ENCODE data around the gene ABLIM1. TPM values are rescaled to one million over a fixed set of nuclear protein-coding genes. Genes with fewer than 3 reads are reported as not detected.

Gene ABLIM1
- total and polyA plus RNA-seq, 10 of the 15 experiments (the other 5 are each of a cell fraction or from before 2014, with no cell fraction given) = 14.2 to 50.5 (median 28.1) TPM

DNA sequence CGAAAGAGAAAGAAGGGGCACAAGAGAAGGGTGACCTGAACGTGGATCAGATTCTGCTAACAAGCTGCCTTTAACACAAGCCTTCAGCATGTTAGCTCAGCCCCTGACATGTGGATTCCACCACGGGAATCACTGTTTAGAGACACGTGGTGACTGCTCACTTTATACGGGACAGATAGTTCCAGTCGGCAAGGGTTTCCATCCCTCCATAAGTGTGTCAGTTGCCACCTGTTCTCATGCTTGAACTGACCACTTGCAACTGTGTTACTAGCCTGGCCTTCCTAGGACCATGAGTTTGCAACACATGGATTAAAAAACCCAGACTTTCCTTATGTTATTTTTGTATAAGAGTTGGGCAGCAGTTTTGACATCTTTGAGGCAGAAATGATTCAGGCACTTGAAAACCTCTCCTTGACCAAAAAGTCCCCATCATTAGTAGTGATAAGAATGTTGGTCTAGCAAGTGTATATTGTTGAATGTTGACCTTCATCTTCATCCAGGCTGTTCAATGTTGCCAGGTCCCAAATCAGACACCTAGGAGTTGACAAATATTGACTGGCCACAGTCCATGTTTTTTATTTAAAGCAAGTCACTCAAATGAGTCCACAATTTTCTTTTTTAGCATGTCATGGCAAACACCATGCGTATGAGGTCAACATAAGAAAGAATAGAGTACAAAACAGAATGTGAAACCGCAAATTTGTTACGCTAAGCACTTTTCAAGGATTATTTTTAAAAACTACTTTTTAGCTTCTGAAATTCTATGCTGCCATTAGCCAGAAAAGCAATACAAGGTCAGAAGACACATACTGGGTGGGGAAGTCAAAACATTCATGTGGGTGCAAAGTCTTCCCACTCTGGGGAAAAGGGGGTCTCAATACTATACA is 101.6 kb downstream of the ABLIM1 start:
- no peak for FAIRE-seq
- CTCF ChIA-PET = no interaction called here
- H3K27me3 ChIP-seq (replicated peaks in 1 of 2; ENCODE audit: control insufficient read depth in 2 of 2, insufficient read depth in 2 of 2, low read length in 1 of 2) = no peaks in the 10 kb centered on the region; a peak in 1 of 4 replicates
- H3K4me1 ChIP-seq (ENCODE audit: control insufficient read depth, insufficient read depth, low read length) = no peaks in the 10 kb centered on the region
- H2AFZ ChIP-seq (ENCODE audit: control insufficient read depth, low read depth, low read length) = no peak overlapping the region
- H3K36me3 ChIP-seq (ENCODE audit: control insufficient read depth in 2 of 2, insufficient read depth in 2 of 2, low read length in 1 of 2) = no peaks in the 10 kb centered on the region
- in situ Hi-C loops (cut with MboI) = no loop called here
- POLR2A ChIA-PET = no interaction called here
- no peak overlapping the region for H3K4me2 ChIP-seq (ENCODE audit: control insufficient read depth, insufficient read depth)
- ATAC-seq = no peak
- no TSS peak for BruUV-seq (replicated peaks)
- 48% methylated on average over 9 of the region's 9 CpGs for WGBS (ENCODE audit: insufficient coverage, insufficient replicate concordance, low lambda C conversion rate, missing lambda C conversion rate)
- H3K9me3 ChIP-seq (replicated peaks; ENCODE audit: control insufficient read depth, insufficient read depth, low read length) = peaks cover 2% of the 10 kb centered on the region; the same call in 1 of the 3 replicates
- H4K20me1 ChIP-seq (ENCODE audit: control insufficient read depth, insufficient read depth) = no peaks in the 10 kb centered on the region
- TF ChIP-seq, protein P1, sequence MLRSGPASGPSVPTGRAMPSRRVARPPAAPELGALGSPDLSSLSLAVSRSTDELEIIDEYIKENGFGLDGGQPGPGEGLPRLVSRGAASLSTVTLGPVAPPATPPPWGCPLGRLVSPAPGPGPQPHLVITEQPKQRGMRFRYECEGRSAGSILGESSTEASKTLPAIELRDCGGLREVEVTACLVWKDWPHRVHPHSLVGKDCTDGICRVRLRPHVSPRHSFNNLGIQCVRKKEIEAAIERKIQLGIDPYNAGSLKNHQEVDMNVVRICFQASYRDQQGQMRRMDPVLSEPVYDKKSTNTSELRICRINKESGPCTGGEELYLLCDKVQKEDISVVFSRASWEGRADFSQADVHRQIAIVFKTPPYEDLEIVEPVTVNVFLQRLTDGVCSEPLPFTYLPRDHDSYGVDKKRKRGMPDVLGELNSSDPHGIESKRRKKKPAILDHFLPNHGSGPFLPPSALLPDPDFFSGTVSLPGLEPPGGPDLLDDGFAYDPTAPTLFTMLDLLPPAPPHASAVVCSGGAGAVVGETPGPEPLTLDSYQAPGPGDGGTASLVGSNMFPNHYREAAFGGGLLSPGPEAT (IDR thresholded peaks at IDR 0.05; ENCODE audit: low read depth) = no peak
- TF ChIP-seq CBX5 (IDR thresholded peaks at IDR 0.05; ENCODE audit: low read depth) (no peak), TBL1XR1 (IDR thresholded peaks at IDR 0.05; ENCODE audit: low read depth, low read length) (no peak), EED (IDR thresholded peaks at IDR 0.05; ENCODE audit: low read depth) (no peak), RAD51 (IDR thresholded peaks at IDR 0.05) (no peak), HDAC2 (IDR thresholded peaks at IDR 0.05) (no peak), CHD2 (IDR thresholded peaks at IDR 0.05; ENCODE audit: borderline replicate concordance, low read depth, low read length) (no peak), SMAD5 (IDR thresholded peaks at IDR 0.05; ENCODE audit: low read depth) (no peak), RELA (IDR thresholded peaks at IDR 0.05; ENCODE audit: borderline replicate concordance, partially characterized antibody) (no peak), BRCA1 (IDR thresholded peaks at IDR 0.05; ENCODE audit: low read depth, low read length) (no peak), SP1 (IDR thresholded peaks at IDR 0.05; ENCODE audit: low read depth, low read length) (no peak)
- TF ChIP-seq, protein P2, sequence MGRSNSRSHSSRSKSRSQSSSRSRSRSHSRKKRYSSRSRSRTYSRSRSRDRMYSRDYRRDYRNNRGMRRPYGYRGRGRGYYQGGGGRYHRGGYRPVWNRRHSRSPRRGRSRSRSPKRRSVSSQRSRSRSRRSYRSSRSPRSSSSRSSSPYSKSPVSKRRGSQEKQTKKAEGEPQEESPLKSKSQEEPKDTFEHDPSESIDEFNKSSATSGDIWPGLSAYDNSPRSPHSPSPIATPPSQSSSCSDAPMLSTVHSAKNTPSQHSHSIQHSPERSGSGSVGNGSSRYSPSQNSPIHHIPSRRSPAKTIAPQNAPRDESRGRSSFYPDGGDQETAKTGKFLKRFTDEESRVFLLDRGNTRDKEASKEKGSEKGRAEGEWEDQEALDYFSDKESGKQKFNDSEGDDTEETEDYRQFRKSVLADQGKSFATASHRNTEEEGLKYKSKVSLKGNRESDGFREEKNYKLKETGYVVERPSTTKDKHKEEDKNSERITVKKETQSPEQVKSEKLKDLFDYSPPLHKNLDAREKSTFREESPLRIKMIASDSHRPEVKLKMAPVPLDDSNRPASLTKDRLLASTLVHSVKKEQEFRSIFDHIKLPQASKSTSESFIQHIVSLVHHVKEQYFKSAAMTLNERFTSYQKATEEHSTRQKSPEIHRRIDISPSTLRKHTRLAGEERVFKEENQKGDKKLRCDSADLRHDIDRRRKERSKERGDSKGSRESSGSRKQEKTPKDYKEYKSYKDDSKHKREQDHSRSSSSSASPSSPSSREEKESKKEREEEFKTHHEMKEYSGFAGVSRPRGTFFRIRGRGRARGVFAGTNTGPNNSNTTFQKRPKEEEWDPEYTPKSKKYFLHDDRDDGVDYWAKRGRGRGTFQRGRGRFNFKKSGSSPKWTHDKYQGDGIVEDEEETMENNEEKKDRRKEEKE (IDR thresholded peaks at IDR 0.05) = no peak
- TF ChIP-seq, protein P3, sequence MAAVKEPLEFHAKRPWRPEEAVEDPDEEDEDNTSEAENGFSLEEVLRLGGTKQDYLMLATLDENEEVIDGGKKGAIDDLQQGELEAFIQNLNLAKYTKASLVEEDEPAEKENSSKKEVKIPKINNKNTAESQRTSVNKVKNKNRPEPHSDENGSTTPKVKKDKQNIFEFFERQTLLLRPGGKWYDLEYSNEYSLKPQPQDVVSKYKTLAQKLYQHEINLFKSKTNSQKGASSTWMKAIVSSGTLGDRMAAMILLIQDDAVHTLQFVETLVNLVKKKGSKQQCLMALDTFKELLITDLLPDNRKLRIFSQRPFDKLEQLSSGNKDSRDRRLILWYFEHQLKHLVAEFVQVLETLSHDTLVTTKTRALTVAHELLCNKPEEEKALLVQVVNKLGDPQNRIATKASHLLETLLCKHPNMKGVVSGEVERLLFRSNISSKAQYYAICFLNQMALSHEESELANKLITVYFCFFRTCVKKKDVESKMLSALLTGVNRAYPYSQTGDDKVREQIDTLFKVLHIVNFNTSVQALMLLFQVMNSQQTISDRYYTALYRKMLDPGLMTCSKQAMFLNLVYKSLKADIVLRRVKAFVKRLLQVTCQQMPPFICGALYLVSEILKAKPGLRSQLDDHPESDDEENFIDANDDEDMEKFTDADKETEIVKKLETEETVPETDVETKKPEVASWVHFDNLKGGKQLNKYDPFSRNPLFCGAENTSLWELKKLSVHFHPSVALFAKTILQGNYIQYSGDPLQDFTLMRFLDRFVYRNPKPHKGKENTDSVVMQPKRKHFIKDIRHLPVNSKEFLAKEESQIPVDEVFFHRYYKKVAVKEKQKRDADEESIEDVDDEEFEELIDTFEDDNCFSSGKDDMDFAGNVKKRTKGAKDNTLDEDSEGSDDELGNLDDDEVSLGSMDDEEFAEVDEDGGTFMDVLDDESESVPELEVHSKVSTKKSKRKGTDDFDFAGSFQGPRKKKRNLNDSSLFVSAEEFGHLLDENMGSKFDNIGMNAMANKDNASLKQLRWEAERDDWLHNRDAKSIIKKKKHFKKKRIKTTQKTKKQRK (IDR thresholded peaks at IDR 0.05; ENCODE audit: low read depth, low read length) = no peak
- RAD21 ChIA-PET (ENCODE audit: unreplicated experiment) = no interaction called here
- no peaks in the 10 kb centered on the region for H3K79me2 ChIP-seq (ENCODE audit: control insufficient read depth, insufficient read depth, low read length)
- no peak overlapping the region for H3K9ac ChIP-seq (ENCODE audit: control insufficient read depth, insufficient read depth, low read length)
- H3K4me3 ChIP-seq = no peak overlapping the region
- intact Hi-C loops (cut with micrococcal nuclease; ENCODE audit: unreplicated experiment) = no loop called here
- DNase-seq (ENCODE audit: low read depth, low spot score) = no peak
- SMC1A ChIA-PET (ENCODE audit: uncharacterized antibody, unreplicated experiment) = interaction anchor here (0.8 to 2.0 kb wide), 2 partner anchors 229 to 253 kb away, joined by 3 to 8 read pairs; no protein-coding TSS in a partner anchor
- H3K27ac ChIP-seq (ENCODE audit: control insufficient read depth, insufficient read depth) = no peak overlapping the region
